Subcutaneous abdominal adipose tissue (tissue), 5 donors: ENCODE measurements around the gene POLD4.
"Not testable (repeated sequence)": the region's sequence is repeated elsewhere in the genome, so short reads cannot be mapped to it uniquely, and the experiment has no call there.

ENCODE experiments used
- H3K27ac ChIP-seq: one replicate; pipeline ENCODE4 v1.7.0; 2013; ENCODE audit warnings: low read depth, mild to moderate bottlenecking, inconsistent platforms, low read length, moderate library complexity
- H3K27me3 ChIP-seq, 5 donors: one replicate each; pipeline ENCODE4 v1.7.0; 2013; ENCODE audit warnings: low read length in 5 of 5, inconsistent platforms in 1 of 5; ENCODE audit not compliant: control insufficient read depth in 5 of 5, insufficient read depth in 4 of 5
- H3K36me3 ChIP-seq, 5 donors: one replicate each; pipeline ENCODE4 v1.7.0; 2013; ENCODE audit warnings: low read length in 5 of 5; ENCODE audit not compliant: control insufficient read depth in 5 of 5, insufficient read depth in 5 of 5
- H3K4me1 ChIP-seq, 5 donors: one replicate each; pipeline ENCODE4 v1.7.0; 2013; ENCODE audit warnings: low read length in 5 of 5, mild to moderate bottlenecking in 3 of 5, moderate library complexity in 1 of 5; ENCODE audit not compliant: control insufficient read depth in 5 of 5, insufficient read depth in 5 of 5
- H3K4me3 ChIP-seq, 5 donors: one replicate each; pipeline ENCODE4 v1.7.0; 2013; ENCODE audit warnings: low read length in 5 of 5, low read depth in 1 of 5
- H3K9ac ChIP-seq, 5 donors: one replicate each; pipeline ENCODE4 v1.7.0; 2013; ENCODE audit warnings: low read length in 5 of 5, mild to moderate bottlenecking in 4 of 5, moderate library complexity in 3 of 5
- H3K9me3 ChIP-seq, 5 donors: one replicate each; pipeline ENCODE4 v1.7.0; 2013; ENCODE audit warnings: low read length in 5 of 5; ENCODE audit not compliant: control insufficient read depth in 5 of 5
- donor health status: healthy.
- donor health status: healthy.
- donor health status: healthy.
- donor health status: healthy.
- donor health status: healthy.

POLD4 gene

GRCh38 chr11:67344264-67344663 is 9.1 kb downstream of the POLD4 start:
- H3K36me3 ChIP-seq, result no peaks in the 10 kb centered on the region
- H3K9ac ChIP-seq, result no peak overlapping the region
- H3K27ac ChIP-seq, result no peak overlapping the region
- no peak overlapping the region for H3K4me3 ChIP-seq
- no peaks in the 10 kb centered on the region for H3K27me3 ChIP-seq
- no peaks in the 10 kb centered on the region for H3K9me3 ChIP-seq
- H3K4me1 ChIP-seq, result peaks cover 0 to 10% (median 3%) of the 10 kb centered on the region in 5 donors

DNA sequence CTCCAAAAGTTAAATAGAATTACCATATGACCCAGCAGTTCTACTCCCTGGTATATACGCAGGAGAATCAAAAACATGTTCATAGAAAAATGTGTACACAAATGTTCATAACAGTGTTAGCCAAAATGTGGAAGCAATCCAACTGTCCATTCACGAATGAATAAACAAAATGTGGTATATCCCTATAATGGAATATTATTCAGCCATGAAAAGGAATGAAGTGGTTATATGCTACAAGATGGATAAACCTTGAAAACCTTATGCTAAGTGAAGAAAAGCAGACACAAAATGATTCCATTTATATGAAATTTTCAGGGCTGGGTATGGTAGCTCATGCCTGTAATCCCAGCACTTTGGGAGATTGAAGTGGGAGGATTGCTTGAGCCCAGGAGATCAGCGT is 16.1 kb downstream of the POLD4 start:
- Histone ChIP-seq H3K36me3 (no peaks in the 10 kb centered on the region), H3K9ac (no peak overlapping the region), H3K4me1 (no peaks in the 10 kb centered on the region), H3K27ac (no peak overlapping the region), H3K27me3 (no peaks in the 10 kb centered on the region), H3K4me3 (no peak overlapping the region), H3K9me3 (no peaks in the 10 kb centered on the region)

DNA sequence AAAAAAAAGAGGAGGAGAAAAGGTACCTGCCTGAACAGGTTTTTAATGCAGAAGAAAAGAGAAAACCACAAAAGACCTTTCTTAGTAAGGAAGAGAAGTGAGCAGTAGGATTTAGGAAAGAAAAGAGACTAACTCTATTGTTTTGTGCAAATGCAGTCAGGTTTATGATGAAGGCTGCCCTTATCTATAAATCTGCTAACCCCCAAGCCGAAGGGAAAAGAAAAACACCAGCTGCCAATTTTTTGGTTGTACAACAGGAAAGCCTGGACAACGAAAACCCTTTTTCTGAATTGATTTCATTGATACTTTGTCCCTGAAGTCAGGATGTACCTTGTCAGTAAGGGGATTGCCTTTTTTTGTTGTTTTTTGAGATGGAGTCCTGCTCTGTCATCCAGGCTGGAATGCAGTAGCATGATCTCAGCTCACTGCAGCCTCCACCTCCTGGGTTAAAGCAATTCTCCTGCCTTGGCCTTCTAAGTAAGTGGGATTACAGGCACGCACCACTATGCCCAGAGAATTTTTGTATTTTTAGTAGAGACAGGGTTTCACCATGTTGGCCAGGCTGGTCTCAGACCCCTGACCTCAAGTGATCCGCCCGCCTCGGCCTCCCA is 21.2 kb downstream of the POLD4 start:
- Histone ChIP-seq H3K9me3 (no peaks in the 10 kb centered on the region), H3K9ac (no peak overlapping the region), H3K27ac (no peak overlapping the region)

DNA sequence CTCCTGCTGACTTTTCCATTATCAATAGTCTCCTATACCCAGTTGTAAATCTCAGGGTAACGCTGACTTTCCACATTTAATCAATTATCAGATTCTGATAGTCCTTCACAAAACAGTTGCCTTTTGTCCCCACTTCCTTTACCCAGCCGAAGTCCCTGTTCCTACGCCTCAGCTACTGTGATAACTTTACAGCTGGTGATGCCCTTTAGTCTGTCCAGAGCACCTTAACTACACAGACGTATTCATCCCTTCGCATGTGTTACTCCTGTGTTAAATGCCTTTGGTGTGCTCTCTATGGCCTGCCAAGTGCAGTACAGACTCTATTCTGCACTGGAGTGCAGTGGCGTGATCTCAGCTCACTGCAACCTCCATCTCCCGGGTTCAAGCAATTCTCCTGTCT is 29.8 kb downstream of the POLD4 start:
- H3K4me1 ChIP-seq, result peaks cover under 1 to 7% (median 4%) of the 10 kb centered on the region in 5 donors
- no peaks in the 10 kb centered on the region for H3K9me3 ChIP-seq
- no peak overlapping the region for H3K9ac ChIP-seq
- no peak overlapping the region for H3K4me3 ChIP-seq
- H3K27ac ChIP-seq, result no peak overlapping the region
- H3K36me3 ChIP-seq, result peaks cover 0 to 3% (median 0%) of the 10 kb centered on the region in 5 donors
- H3K27me3 ChIP-seq, result no peaks in the 10 kb centered on the region

More for the DNA sequence above, 21.2 kb downstream of the POLD4 start:
- no peaks in the 10 kb centered on the region for H3K36me3 ChIP-seq
- H3K4me3 ChIP-seq, result no peak overlapping the region
- H3K27me3 ChIP-seq, result no peaks in the 10 kb centered on the region
- no peaks in the 10 kb centered on the region for H3K4me1 ChIP-seq

DNA sequence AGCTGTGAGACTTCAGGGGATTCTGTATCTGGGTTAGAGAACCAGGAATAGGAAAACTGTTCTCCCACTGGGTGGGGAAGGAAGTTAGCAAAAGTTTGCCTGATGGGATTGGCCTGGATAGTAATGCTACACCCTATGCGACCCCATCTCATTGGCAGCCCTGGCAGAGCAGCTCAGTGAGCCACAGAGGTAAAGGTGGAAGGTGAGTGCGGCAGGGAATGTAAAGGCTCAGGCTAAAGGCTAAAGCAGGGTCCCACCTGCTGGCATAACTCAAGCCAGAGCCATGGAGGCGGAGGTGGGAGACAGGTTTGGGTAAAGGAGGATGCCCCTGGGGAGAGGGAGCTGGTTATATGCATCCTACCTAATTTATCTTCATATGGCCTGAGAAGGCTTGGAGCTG is 31.3 kb downstream of the POLD4 start:
- H3K4me1 ChIP-seq, result peaks cover 7 to 17% (median 14%) of the 10 kb centered on the region in 5 donors
- no peak overlapping the region for H3K9ac ChIP-seq
- H3K4me3 ChIP-seq, result no peak overlapping the region
- H3K36me3 ChIP-seq, result peaks cover 0 to 3% (median 0%) of the 10 kb centered on the region in 5 donors
- no peak overlapping the region for H3K27ac ChIP-seq
- no peaks in the 10 kb centered on the region for H3K9me3 ChIP-seq
- peaks cover 0 to 3% (median 0%) of the 10 kb centered on the region in 5 donors for H3K27me3 ChIP-seq

DNA sequence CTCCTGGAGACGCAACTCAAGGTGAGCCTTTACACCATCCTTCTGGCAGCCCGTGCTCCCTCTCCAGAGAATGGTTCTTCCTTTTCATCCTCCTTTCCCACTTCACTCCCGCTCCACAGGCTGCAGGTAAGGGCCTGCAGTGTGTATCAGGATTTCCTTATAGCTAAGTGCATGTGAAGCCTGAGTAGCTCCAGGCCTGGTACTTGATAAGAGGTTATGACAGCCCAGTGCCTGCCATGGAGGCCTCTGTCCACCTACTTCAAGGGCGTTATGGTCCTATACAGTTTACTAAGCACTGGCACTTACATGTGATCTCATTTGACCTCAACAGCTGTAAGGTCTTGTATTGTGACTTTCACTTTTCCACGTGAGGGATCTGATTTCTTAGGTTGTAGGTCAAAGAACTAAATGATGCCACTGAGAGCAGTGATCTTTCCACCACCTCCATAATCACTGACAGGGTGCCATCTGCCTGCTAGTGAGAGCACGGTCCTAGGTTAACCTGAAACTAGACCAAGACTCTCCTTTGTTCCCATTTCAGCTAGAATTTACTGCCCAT is 32.0 kb downstream of the POLD4 start:
- Histone ChIP-seq H3K4me1 (peaks cover 7 to 20% (median 17%) of the 10 kb centered on the region in 5 donors), H3K4me3 (no peak overlapping the region), H3K9me3 (no peaks in the 10 kb centered on the region), H3K9ac (no peak overlapping the region), H3K27ac (no peak overlapping the region), H3K36me3 (peaks cover 0 to 3% (median 0%) of the 10 kb centered on the region in 5 donors), H3K27me3 (peaks cover 0 to 3% (median 0%) of the 10 kb centered on the region in 5 donors)

- no peaks in the 10 kb centered on the region for H3K9me3 ChIP-seq
- H3K4me1 ChIP-seq, result peaks cover 7 to 20% (median 17%) of the 10 kb centered on the region in 5 donors
These were observed 32.7 kb downstream of the POLD4 start for GRCh38 chr11:67320691-67321090.

DNA sequence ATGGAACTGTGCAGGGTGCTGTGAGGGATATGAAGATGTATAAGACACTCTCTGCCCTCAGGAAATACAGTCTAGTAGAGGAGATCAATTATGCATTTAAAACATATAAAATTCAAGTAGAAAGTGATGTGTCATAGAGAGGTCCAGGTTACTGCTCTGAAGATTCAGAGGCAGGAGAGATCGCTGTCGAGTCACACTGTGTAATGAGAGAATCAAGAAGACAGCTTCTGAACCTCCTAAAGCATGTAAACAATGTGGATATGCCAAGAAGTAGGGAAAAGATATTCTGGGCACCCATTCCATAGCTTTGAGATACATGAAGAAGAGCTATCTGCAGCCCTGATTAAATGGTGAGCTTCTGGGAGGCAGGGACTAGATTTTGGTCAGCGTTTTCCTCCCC is 33.3 kb downstream of the POLD4 start:
- Histone ChIP-seq H3K9me3 (no peaks in the 10 kb centered on the region), H3K36me3 (peaks cover 0 to 3% (median 0%) of the 10 kb centered on the region in 5 donors), H3K27me3 (peaks cover 0 to 3% (median 0%) of the 10 kb centered on the region in 5 donors), H3K27ac (no peak overlapping the region), H3K4me1 (peaks cover 7 to 20% (median 17%) of the 10 kb centered on the region in 5 donors), H3K9ac (no peak overlapping the region), H3K4me3 (no peak overlapping the region)

More at GRCh38 chr11:67320691-67321090, 32.7 kb downstream of the POLD4 start:
- Histone ChIP-seq H3K36me3 (peaks cover 0 to 3% (median 0%) of the 10 kb centered on the region in 5 donors), H3K4me3 (no peak overlapping the region), H3K27ac (no peak overlapping the region), H3K9ac (no peak overlapping the region), H3K27me3 (peaks cover 0 to 3% (median 0%) of the 10 kb centered on the region in 5 donors)

- Histone ChIP-seq H3K4me3 (peak overlapping the region in 2 of 5 donors; percentile 74 to 86), H3K4me1 (peaks cover 7 to 20% (median 17%) of the 10 kb centered on the region in 5 donors)
- H3K9ac ChIP-seq, H3K27me3 ChIP-seq, H3K9me3 ChIP-seq, H3K27ac ChIP-seq, H3K36me3 ChIP-seq: not testable (repeated sequence)
These were observed 34.5 kb downstream of the POLD4 start for GRCh38 chr11:67318876-67319275.

DNA sequence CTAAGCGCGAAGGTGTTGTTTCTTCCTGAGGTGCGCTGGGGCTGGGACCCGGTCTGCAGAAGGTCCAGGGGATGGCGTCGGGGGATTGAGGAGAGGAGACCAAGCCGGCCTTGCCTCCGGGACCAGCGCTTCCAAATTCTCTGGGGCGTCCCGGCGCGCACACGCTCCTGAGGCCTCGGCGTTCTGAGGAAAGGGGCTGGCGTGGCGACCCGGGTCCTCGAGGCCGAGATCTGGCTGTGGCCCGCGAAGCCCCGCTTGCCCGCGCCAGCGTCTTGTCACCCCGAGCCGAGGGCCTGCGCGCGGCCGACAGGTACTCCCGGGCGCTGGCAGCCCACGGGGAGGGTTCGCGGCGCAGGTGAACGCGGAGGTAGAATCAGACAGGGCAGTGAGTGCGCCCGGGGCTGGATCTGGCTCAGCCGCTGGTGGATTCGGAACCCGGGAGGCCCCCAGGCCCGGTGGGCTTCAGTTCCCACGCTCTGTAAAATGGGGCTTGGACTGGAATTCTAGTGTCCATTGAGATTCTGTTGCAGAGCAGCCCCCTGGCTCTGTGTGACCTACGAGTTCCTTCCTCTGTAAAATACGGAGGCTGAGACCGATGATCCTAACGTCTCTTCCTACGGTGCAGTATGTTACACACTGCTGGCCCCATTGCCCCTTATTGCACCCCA is 35.3 kb downstream of the POLD4 start:
- Histone ChIP-seq H3K4me3 (peak overlapping the region; percentile 86 to 94 (median 91)), H3K9me3 (no peaks in the 10 kb centered on the region), H3K9ac (peak overlapping the region; percentile 35 to 85 (median 78)), H3K27me3 (peaks cover 0 to 3% (median 0%) of the 10 kb centered on the region in 5 donors), H3K36me3 (peaks cover 0 to 3% (median 0%) of the 10 kb centered on the region in 5 donors), H3K27ac (peak overlapping the region; percentile 91), H3K4me1 (peaks cover 7 to 20% (median 17%) of the 10 kb centered on the region in 5 donors)
